ENCODE measurements around the gene ASB3. TPM values are rescaled to one million over a fixed set of nuclear protein-coding genes. Genes with fewer than 3 reads are reported as not detected.

The ASB3 gene
- total RNA-seq, 1 donor from 2014 or later, result 25.2 TPM

- no peaks in the 10 kb centered on the region for H3K36me3 Mint-ChIP-seq (ENCODE audit: low read depth, unreplicated experiment)
- H3K4me3 Mint-ChIP-seq (ENCODE audit: unreplicated experiment), result no peak overlapping the region
- TF ChIP-seq, protein P1, sequence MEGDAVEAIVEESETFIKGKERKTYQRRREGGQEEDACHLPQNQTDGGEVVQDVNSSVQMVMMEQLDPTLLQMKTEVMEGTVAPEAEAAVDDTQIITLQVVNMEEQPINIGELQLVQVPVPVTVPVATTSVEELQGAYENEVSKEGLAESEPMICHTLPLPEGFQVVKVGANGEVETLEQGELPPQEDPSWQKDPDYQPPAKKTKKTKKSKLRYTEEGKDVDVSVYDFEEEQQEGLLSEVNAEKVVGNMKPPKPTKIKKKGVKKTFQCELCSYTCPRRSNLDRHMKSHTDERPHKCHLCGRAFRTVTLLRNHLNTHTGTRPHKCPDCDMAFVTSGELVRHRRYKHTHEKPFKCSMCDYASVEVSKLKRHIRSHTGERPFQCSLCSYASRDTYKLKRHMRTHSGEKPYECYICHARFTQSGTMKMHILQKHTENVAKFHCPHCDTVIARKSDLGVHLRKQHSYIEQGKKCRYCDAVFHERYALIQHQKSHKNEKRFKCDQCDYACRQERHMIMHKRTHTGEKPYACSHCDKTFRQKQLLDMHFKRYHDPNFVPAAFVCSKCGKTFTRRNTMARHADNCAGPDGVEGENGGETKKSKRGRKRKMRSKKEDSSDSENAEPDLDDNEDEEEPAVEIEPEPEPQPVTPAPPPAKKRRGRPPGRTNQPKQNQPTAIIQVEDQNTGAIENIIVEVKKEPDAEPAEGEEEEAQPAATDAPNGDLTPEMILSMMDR (IDR thresholded peaks at IDR 0.05; ENCODE audit: unreplicated experiment), result no peak
- H3K27me3 Mint-ChIP-seq (ENCODE audit: unreplicated experiment), result no peaks in the 10 kb centered on the region
- H3K4me1 Mint-ChIP-seq (ENCODE audit: unreplicated experiment), result peaks cover 22% of the 10 kb centered on the region
- no peak overlapping the region for H3K27ac Mint-ChIP-seq (ENCODE audit: unreplicated experiment)
- H3K9me3 Mint-ChIP-seq (ENCODE audit: unreplicated experiment), result no peaks in the 10 kb centered on the region
- no peak for DNase-seq (ENCODE audit: low spot score)
Observed at GRCh38 chr2:53744395-53745065, 42.2 kb downstream of the ASB3 start.

DNA sequence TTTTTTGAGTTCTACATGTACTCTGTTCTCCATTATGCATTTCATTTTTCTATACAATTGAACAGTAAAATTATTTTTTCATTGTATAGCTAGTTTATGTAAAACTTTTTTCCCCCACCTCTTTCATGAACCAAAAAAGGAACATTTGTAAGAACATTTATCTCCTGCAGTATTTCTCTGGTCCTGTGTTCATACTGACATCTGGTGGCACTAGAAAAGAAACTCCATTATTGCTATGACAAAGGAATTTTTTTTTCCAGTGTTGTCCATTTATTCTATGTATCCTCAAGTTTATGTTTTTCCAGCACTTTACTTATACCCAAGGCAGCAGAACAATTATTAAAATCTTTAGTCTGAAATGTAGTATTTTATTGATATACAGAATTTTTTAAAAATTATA, 46.6 kb downstream of the ASB3 start:
- no peaks in the 10 kb centered on the region for H3K27me3 Mint-ChIP-seq (ENCODE audit: unreplicated experiment)
- no peak overlapping the region for H3K4me3 Mint-ChIP-seq (ENCODE audit: unreplicated experiment)
- TF ChIP-seq, protein P1 (IDR thresholded peaks at IDR 0.05; ENCODE audit: unreplicated experiment), result no peak
- no peak overlapping the region for H3K27ac Mint-ChIP-seq (ENCODE audit: unreplicated experiment)
- no peaks in the 10 kb centered on the region for H3K9me3 Mint-ChIP-seq (ENCODE audit: unreplicated experiment)
- no peak for DNase-seq (ENCODE audit: low spot score)
- H3K4me1 Mint-ChIP-seq (ENCODE audit: unreplicated experiment), result peaks cover 22% of the 10 kb centered on the region
- peaks cover 4% of the 10 kb centered on the region for H3K36me3 Mint-ChIP-seq (ENCODE audit: low read depth, unreplicated experiment)

DNA sequence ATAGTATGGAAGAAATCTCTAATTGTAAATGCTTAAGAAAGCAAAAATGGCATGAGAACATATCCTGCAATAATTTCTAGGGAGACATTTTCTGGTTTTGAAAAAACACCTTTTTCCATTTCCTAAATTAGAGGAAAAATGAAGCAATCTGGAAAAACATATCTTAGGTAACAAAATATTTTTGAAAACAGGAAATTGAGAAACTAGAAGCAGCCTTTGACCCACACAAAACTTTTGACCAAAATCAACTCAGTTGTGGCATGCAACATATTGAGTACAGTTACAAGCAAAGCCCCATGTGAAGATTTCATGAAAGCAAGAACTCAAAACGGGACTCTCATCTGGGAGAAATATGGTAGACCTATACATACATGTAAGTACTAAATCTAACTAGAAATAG, 47.7 kb downstream of the ASB3 start:
- Mint-ChIP-seq H3K36me3 (ENCODE audit: low read depth, unreplicated experiment) (peaks cover 10% of the 10 kb centered on the region), H3K27ac (ENCODE audit: unreplicated experiment) (no peak overlapping the region), H3K4me1 (ENCODE audit: unreplicated experiment) (peaks cover 22% of the 10 kb centered on the region), H3K4me3 (ENCODE audit: unreplicated experiment) (no peak overlapping the region), H3K9me3 (ENCODE audit: unreplicated experiment) (no peaks in the 10 kb centered on the region), H3K27me3 (ENCODE audit: unreplicated experiment) (no peaks in the 10 kb centered on the region)
- TF ChIP-seq, protein P1 (IDR thresholded peaks at IDR 0.05; ENCODE audit: unreplicated experiment), result no peak
- no peak for DNase-seq (ENCODE audit: low spot score)

- Mint-ChIP-seq H3K27me3 (ENCODE audit: unreplicated experiment) (no peaks in the 10 kb centered on the region), H3K4me1 (ENCODE audit: unreplicated experiment) (peaks cover 15% of the 10 kb centered on the region), H3K9me3 (ENCODE audit: unreplicated experiment) (no peaks in the 10 kb centered on the region), H3K27ac (ENCODE audit: unreplicated experiment) (no peak overlapping the region), H3K4me3 (ENCODE audit: unreplicated experiment) (no peak overlapping the region), H3K36me3 (ENCODE audit: low read depth, unreplicated experiment) (peaks cover 16% of the 10 kb centered on the region)
- TF ChIP-seq, protein P1 (IDR thresholded peaks at IDR 0.05; ENCODE audit: unreplicated experiment), result no peak
- DNase-seq (ENCODE audit: low spot score), result no peak
Observed at GRCh38 chr2:53737091-53737490, 49.7 kb downstream of the ASB3 start.

- H3K27me3 Mint-ChIP-seq (ENCODE audit: unreplicated experiment), result no peaks in the 10 kb centered on the region
Observed at GRCh38 chr2:53729143-53729762, 57.5 kb downstream of the ASB3 start.

More at GRCh38 chr2:53729143-53729762, 57.5 kb downstream of the ASB3 start:
- Mint-ChIP-seq H3K9me3 (ENCODE audit: unreplicated experiment) (no peaks in the 10 kb centered on the region), H3K4me3 (ENCODE audit: unreplicated experiment) (no peak overlapping the region), H3K27ac (ENCODE audit: unreplicated experiment) (no peak overlapping the region), H3K4me1 (ENCODE audit: unreplicated experiment) (no peaks in the 10 kb centered on the region), H3K36me3 (ENCODE audit: low read depth, unreplicated experiment) (peaks cover 8% of the 10 kb centered on the region)
- no peak for DNase-seq (ENCODE audit: low spot score)
- TF ChIP-seq, protein P1 (IDR thresholded peaks at IDR 0.05; ENCODE audit: unreplicated experiment), result no peak
